Measurements from ENCODE around the gene STON1. TPM values are rescaled to one million over a fixed set of nuclear protein-coding genes. Genes with fewer than 3 reads are reported as not detected.

The STON1 gene
- total RNA-seq, 1 experiment from 2014 or later: 1.7 TPM

DNA sequence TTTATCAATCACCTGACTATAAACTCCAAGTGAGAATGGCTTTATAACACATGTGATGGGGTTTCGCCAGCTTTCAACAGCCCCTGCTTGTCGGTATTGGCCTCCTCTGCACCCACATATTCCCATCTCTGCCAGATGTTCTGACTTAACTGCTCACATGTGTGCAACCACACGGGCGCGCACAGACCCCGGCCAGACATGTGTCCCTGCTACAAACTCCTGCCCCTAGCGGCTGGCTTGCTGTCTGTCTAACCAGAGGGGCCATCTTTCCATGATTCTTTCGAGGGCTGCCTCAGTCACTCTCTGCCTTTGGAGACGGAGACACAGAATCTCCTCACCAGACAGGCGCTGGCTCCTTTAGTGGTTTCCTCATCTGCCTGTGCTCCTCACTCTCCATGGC lies 15.3 kb downstream of the STON1 start:
- H2AFZ ChIP-seq: no peak overlapping the region
- no peaks in the 10 kb centered on the region for H3K9me2 ChIP-seq (ENCODE audit: insufficient read depth)
- no peaks in the 10 kb centered on the region for H3K9me3 ChIP-seq (ENCODE audit: insufficient read depth, low read depth)
- H3K4me2 ChIP-seq: no peak overlapping the region
- H3K79me2 ChIP-seq (ENCODE audit: low read depth): no peaks in the 10 kb centered on the region
- no peaks in the 10 kb centered on the region for H3K36me3 ChIP-seq (ENCODE audit: low read depth)
- no peaks in the 10 kb centered on the region for H3K27me3 ChIP-seq (ENCODE audit: insufficient read depth, low read depth)
- ChIA-PET POLR2A (ENCODE audit: unreplicated experiment) (no interaction called here), CTCF (no interaction called here)
- H3K4me3 ChIP-seq: no peak overlapping the region
- no peak for TF ChIP-seq EZH2 (IDR thresholded peaks at IDR 0.05; ENCODE audit: low read depth)
- TF ChIP-seq, protein P1, sequence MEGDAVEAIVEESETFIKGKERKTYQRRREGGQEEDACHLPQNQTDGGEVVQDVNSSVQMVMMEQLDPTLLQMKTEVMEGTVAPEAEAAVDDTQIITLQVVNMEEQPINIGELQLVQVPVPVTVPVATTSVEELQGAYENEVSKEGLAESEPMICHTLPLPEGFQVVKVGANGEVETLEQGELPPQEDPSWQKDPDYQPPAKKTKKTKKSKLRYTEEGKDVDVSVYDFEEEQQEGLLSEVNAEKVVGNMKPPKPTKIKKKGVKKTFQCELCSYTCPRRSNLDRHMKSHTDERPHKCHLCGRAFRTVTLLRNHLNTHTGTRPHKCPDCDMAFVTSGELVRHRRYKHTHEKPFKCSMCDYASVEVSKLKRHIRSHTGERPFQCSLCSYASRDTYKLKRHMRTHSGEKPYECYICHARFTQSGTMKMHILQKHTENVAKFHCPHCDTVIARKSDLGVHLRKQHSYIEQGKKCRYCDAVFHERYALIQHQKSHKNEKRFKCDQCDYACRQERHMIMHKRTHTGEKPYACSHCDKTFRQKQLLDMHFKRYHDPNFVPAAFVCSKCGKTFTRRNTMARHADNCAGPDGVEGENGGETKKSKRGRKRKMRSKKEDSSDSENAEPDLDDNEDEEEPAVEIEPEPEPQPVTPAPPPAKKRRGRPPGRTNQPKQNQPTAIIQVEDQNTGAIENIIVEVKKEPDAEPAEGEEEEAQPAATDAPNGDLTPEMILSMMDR (conservative IDR thresholded peaks at IDR 0.05): no peak
- no peaks in the 10 kb centered on the region for H4K20me1 ChIP-seq (ENCODE audit: insufficient read depth)
- intact Hi-C loops (cut with micrococcal nuclease; ENCODE audit: unreplicated experiment): no loop called here
- H3F3A ChIP-seq (ENCODE audit: insufficient read depth, low read depth): no peaks in the 10 kb centered on the region
- BruUV-seq (replicated peaks): no TSS peak
- no peak overlapping the region for H3K27ac ChIP-seq
- no peaks in the 10 kb centered on the region for H3K4me1 ChIP-seq (replicated peaks; ENCODE audit: insufficient read depth)
- DNase-seq: no peak

DNA sequence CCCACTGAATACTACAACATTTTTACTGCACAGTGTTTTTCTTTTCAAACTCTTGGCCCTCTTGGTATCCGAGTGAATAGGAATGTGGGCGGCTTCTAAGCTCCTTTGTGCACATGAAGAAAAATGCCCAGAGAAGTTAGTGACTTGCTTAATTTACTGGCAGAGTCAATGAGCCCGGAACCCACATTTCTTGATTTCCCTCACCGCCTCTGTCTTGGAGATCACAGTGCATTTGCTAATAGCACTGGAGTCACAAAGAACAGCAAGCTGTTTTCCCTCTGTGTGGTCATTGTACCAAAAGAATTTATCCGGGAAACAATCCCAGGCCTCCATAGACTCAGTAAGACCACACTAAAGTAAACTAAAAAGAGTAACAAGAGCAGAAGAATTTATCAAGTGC lies 18.9 kb downstream of the STON1 start:
- POLR2A ChIA-PET (ENCODE audit: unreplicated experiment): no interaction called here
- CTCF ChIA-PET: no interaction called here
- H3K4me1 ChIP-seq (replicated peaks; ENCODE audit: insufficient read depth): no peaks in the 10 kb centered on the region
- no peak overlapping the region for H2AFZ ChIP-seq
- intact Hi-C loops (cut with micrococcal nuclease; ENCODE audit: unreplicated experiment): no loop called here
- no peaks in the 10 kb centered on the region for H3F3A ChIP-seq (ENCODE audit: insufficient read depth, low read depth)
- H3K36me3 ChIP-seq (ENCODE audit: low read depth): no peaks in the 10 kb centered on the region
- no peaks in the 10 kb centered on the region for H4K20me1 ChIP-seq (ENCODE audit: insufficient read depth)
- no TSS peak for BruUV-seq (replicated peaks)
- no peak overlapping the region for H3K4me3 ChIP-seq
- no peak for DNase-seq
- H3K9me2 ChIP-seq (ENCODE audit: insufficient read depth): no peaks in the 10 kb centered on the region
- H3K4me2 ChIP-seq: no peak overlapping the region
- no peak overlapping the region for H3K27ac ChIP-seq
- TF ChIP-seq, protein P1 (conservative IDR thresholded peaks at IDR 0.05): no peak
- no peak for TF ChIP-seq EZH2 (IDR thresholded peaks at IDR 0.05; ENCODE audit: low read depth)
- H3K27me3 ChIP-seq (ENCODE audit: insufficient read depth, low read depth): no peaks in the 10 kb centered on the region
- no peaks in the 10 kb centered on the region for H3K79me2 ChIP-seq (ENCODE audit: low read depth)
- no peaks in the 10 kb centered on the region; the same call in 1 of the 2 replicates for H3K9me3 ChIP-seq (ENCODE audit: insufficient read depth, low read depth)

DNA sequence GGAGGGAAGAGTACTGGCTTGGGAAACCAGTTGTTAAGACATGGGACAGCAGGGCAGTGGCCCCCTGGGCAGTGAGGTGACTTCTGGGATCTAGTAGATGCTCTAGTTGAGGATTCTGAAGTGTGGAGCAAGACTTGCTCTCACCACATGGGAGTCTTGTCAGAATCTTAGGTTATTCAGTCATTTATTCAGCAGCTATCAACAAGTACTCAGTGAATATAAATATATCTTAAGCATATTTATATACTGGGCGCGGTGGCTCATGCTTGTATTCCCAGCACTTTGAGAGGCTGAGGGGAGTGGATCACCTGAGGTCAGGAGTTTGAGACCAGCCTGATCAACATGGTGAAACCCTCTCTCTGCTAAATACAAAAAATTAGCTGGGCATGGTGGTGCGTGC lies 20.0 kb downstream of the STON1 start:
- Histone ChIP-seq H2AFZ (no peak overlapping the region), H3K4me3 (no peak overlapping the region), H3K4me2 (no peak overlapping the region), H3K9me3 (ENCODE audit: insufficient read depth, low read depth) (no peaks in the 10 kb centered on the region; the same call in 1 of the 2 replicates), H3K27ac (no peak overlapping the region), H3K36me3 (ENCODE audit: low read depth) (no peaks in the 10 kb centered on the region), H3K4me1 (replicated peaks; ENCODE audit: insufficient read depth) (no peaks in the 10 kb centered on the region), H4K20me1 (ENCODE audit: insufficient read depth) (no peaks in the 10 kb centered on the region), H3K79me2 (ENCODE audit: low read depth) (no peaks in the 10 kb centered on the region), H3F3A (ENCODE audit: insufficient read depth, low read depth) (no peaks in the 10 kb centered on the region), H3K9me2 (ENCODE audit: insufficient read depth) (no peaks in the 10 kb centered on the region), H3K27me3 (ENCODE audit: insufficient read depth, low read depth) (no peaks in the 10 kb centered on the region)
- intact Hi-C loops (cut with micrococcal nuclease; ENCODE audit: unreplicated experiment): no loop called here
- TF ChIP-seq, protein P1 (conservative IDR thresholded peaks at IDR 0.05): no peak
- no peak for TF ChIP-seq EZH2 (IDR thresholded peaks at IDR 0.05; ENCODE audit: low read depth)
- DNase-seq: no peak
- BruUV-seq (replicated peaks): no TSS peak
- POLR2A ChIA-PET (ENCODE audit: unreplicated experiment): no interaction called here
- CTCF ChIA-PET: no interaction called here
